Skeletal muscle satellite cell (primary cell): ENCODE results near the gene MED25.

Experiments
- H3K27me3 ChIP-seq: 2 replicates; pipeline ENCODE4 v1.7.0; 2013; ENCODE audit warnings: low read length; ENCODE audit not compliant: control insufficient read depth, insufficient read depth
- H3K36me3 ChIP-seq: 2 replicates; pipeline ENCODE4 v1.7.0; 2013; ENCODE audit warnings: mild to moderate bottlenecking, control low read depth, low read length; ENCODE audit not compliant: insufficient read depth
- H3K4me1 ChIP-seq: 2 replicates; pipeline ENCODE4 v1.7.0; 2013; ENCODE audit warnings: low read length; ENCODE audit not compliant: control insufficient read depth, insufficient read depth
- H3K4me2 ChIP-seq: 2 replicates; pipeline ENCODE4 v1.7.0; 2013; ENCODE audit warnings: mild to moderate bottlenecking, low read length
- H3K4me3 ChIP-seq: 2 replicates; pipeline ENCODE4 v1.7.0; 2013; ENCODE audit warnings: low read length
- H3K9ac ChIP-seq: 2 replicates; pipeline ENCODE4 v1.7.0; 2013; ENCODE audit warnings: mild to moderate bottlenecking, low read depth, low read length, moderate library complexity
- H3K9me3 ChIP-seq: replicated peaks from 2 replicates; pipeline ENCODE4 v1.7.0; 2013; ENCODE audit warnings: mild to moderate bottlenecking, control low read depth, low read length

The MED25 gene

DNA sequence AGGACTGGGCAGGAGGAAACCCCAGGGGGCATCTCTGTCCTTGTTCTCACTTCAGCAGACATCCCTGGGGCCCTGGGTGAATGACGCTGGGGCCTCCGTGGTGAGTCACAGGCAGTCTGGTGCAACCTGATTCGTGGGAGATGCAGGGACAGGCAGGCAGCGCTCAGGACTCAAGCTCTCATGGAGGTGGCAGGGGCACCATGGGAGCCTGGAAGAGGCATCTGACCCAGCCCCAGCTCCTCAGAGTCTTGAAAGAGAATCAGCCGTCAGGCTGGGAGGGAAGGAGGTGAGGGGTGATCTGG lies 18.9 kb downstream of the MED25 start:
- H3K36me3 ChIP-seq, result peaks cover 79% of the 10 kb centered on the region
- no peak overlapping the region for H3K4me3 ChIP-seq
- no peak overlapping the region for H3K4me2 ChIP-seq
- no peaks in the 10 kb centered on the region for H3K27me3 ChIP-seq
- no peaks in the 10 kb centered on the region for H3K9me3 ChIP-seq
- no peak overlapping the region for H3K9ac ChIP-seq
- peaks cover 9% of the 10 kb centered on the region for H3K4me1 ChIP-seq

DNA sequence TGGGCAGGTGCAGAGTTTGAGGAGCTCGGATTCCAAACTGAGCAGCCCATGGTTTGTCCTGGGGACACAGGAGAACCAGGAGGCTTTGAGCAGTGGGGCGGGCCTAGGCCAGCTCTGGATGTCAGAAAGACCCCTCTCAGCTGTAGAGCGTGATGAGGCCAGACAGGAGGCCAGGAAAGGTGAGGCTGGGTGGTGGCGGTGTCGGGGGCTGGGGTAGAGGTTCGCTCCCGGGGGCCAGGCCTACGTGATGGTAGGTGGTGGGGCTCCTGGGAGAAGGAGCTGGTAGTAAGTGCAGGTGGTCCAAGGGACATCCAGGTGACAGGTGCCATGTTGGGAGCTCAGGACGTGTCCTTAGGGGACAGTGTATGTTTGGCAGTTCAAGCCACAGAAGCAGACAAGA lies 19.3 kb downstream of the MED25 start:
- H3K36me3 ChIP-seq, result peaks cover 74% of the 10 kb centered on the region
- H3K4me2 ChIP-seq, result no peak overlapping the region
- H3K4me1 ChIP-seq, result peaks cover 4% of the 10 kb centered on the region
- H3K9me3 ChIP-seq, result no peaks in the 10 kb centered on the region
- H3K27me3 ChIP-seq, result no peaks in the 10 kb centered on the region
- no peak overlapping the region for H3K9ac ChIP-seq
- no peak overlapping the region for H3K4me3 ChIP-seq

DNA sequence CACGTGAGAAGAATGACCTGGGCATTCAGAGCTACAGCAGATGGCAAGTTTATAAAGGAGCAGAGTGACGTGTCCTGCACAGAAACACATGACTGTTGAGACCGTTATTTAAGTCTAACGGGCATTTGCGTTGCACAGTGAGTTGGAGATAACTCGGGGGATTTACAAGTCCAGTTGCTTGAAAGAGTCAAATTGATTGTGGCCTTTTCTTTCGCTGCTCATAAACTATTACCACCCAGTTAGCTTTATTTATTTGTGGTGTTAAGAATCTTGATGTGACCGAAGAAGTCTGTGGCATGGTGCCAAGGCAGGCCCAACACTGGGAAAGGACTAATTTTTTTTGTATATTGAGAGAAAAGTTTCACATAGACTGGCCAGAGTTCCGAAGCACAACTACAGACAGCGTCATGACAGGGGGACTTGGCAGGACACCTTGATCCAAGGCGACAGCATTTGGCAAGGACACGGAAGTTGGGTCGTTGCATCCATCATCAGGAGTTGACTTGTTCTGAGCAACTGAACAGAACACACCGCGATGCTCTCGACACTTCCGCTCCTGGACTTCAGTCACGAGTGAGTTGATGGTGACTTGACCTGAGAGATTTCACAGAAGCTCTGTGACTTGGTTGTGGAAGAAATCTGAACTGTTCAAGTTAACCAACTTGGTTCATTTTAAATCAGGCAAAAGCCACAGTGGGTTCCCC lies 20.9 kb downstream of the MED25 start:
- no peak overlapping the region for H3K4me2 ChIP-seq
- no peak overlapping the region for H3K4me3 ChIP-seq
- no peaks in the 10 kb centered on the region for H3K27me3 ChIP-seq
- peaks cover 63% of the 10 kb centered on the region for H3K36me3 ChIP-seq
- H3K4me1 ChIP-seq, result no peaks in the 10 kb centered on the region
- no peaks in the 10 kb centered on the region for H3K9me3 ChIP-seq
- no peak overlapping the region for H3K9ac ChIP-seq

DNA sequence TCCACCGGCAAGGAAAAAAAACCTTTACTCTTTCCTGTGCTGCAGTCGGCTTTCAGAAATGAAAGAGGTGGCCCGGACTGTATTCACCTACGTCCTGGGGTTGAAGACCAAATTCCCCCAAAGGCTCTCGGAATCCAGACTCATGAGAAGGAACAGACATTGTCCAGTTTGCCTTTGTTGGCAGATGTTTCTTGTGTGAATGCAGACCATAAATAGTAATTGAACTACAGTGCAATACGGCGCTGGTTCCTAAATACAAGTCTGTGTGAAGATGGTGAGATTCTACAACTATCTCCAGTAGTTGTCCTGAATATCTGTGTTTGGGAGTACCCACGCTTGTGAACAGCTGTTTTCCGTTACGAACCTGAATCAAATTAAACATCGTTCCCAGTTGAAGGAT lies 21.6 kb downstream of the MED25 start:
- Histone ChIP-seq H3K4me2 (no peak overlapping the region), H3K4me3 (no peak overlapping the region), H3K36me3 (peaks cover 56% of the 10 kb centered on the region), H3K27me3 (no peaks in the 10 kb centered on the region), H3K4me1 (no peaks in the 10 kb centered on the region), H3K9ac (no peak overlapping the region), H3K9me3 (no peaks in the 10 kb centered on the region)

DNA sequence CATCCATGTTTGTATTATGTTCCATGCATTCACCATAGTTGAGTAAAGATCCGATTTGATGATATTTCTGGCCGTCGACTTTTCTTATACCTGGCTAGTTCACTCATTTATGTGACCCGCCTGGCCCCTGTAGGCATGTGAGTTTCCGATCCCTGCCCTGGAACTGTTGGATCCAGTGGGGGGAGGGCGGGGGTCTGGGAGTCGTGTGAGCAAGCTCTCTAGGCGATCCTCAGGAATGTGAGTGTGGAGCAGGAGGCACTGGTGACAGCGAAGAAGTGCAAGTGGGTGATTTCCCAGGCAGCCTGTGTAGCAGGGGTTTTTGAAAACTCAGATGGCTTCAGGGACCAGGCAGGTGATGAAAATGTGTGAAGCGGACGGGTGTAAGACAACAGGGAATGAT lies 22.2 kb downstream of the MED25 start:
- H3K4me3 ChIP-seq, result no peak overlapping the region
- H3K36me3 ChIP-seq, result peaks cover 50% of the 10 kb centered on the region
- no peak overlapping the region for H3K9ac ChIP-seq
- no peaks in the 10 kb centered on the region for H3K27me3 ChIP-seq
- H3K4me1 ChIP-seq, result no peaks in the 10 kb centered on the region
- H3K9me3 ChIP-seq, result no peaks in the 10 kb centered on the region
- no peak overlapping the region for H3K4me2 ChIP-seq

DNA sequence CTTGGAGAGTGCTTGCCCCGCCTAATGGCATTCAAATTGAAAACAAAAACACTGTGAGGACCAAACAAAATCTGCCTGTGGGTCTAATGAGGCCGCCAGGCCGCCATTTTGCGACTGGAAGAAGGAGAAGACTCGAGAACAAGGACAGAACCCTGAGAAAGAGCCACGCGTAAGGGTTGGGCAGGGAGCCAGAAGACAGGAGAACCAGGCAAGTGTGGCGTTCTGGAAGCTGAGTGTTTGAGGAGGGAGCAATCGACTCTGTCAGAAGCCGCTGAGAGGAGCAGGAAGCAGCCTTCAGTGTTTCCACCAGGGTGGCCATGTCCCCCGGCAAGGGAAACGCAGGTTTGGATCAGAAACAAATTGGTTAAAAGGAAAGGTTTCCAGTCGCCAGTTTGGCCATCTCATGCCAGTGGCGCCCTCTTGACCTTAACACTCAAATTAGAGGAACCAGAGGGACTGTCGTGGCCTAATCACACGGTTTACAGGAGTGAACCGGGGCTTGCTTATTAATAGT lies 22.7 kb downstream of the MED25 start:
- Histone ChIP-seq H3K9ac (no peak overlapping the region), H3K4me3 (no peak overlapping the region), H3K36me3 (peaks cover 50% of the 10 kb centered on the region), H3K4me2 (no peak overlapping the region), H3K27me3 (no peaks in the 10 kb centered on the region), H3K4me1 (no peaks in the 10 kb centered on the region), H3K9me3 (no peaks in the 10 kb centered on the region)

DNA sequence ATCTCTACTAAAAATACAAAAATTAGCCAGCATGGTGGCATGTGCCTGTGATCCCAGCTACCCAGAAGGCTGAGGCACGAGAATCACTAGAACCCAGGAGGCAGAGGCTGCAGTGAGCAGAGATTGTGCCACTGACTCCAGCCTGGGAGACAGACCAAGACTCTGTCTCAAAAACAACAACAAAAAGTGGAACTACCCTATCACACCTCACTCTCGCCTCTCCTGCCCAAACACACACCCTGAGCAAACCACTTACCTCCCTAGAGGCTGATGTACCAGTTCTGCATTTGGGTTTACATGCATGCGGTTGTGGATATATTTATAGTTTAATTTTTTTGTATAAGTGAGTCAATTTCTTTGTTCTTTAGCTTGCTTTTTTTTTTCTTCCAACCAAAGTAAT lies 25.2 kb downstream of the MED25 start:
- H3K4me1 ChIP-seq, result peaks cover 5% of the 10 kb centered on the region
- no peaks in the 10 kb centered on the region for H3K9me3 ChIP-seq
- peaks cover 27% of the 10 kb centered on the region for H3K36me3 ChIP-seq
- no peaks in the 10 kb centered on the region for H3K27me3 ChIP-seq
- no peak overlapping the region for H3K9ac ChIP-seq
- H3K4me2 ChIP-seq, result no peak overlapping the region
- no peak overlapping the region for H3K4me3 ChIP-seq

DNA sequence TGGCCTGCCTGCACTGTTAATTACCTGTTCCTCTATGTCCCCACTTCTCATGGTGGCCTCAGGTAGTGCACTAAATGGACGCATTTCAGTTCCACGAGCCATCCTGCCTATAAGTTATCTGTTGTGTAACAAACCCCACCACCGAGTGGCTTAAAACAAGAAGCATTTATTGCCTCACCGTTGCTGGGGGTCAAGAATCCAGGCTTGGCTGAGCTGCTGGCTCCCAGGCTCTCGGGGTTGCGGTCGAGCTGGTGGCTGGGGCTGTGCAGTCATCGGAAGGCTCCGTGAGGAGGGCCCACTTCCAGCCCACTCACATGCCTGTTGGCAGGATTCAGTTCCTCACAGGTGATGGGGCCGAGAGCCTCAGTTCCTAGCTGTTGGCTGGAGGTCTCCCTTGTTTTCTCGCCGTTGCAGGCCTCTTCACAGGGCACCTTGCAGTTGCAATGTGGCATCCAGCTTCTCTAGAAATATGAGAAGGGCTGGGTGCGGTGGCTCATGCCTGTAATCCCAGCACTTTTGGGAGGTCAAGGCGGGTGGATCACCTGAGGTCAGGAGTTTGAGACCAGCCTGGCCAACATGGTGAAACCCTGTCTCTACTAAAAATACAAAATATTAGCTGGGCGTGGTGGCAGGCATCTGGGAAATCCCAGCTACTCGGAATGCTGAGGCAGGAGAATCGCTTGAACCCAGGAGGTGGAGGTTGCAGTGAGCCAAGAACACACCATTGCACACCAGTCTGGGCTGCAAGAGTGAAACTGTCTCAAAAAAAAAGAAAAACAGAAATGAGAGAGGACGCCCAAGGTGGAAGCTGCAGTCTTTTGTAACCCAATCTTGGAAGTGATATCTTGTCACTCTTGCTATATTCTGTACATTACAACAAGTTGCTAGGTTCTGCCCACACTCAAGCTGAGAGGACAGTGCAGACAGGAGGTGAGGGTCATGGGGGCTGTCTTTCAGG lies 26.3 kb downstream of the MED25 start:
- Histone ChIP-seq H3K4me1 (peaks cover 11% of the 10 kb centered on the region), H3K9me3 (no peaks in the 10 kb centered on the region), H3K36me3 (peaks cover 16% of the 10 kb centered on the region), H3K4me2 (no peak overlapping the region), H3K9ac (no peak overlapping the region), H3K4me3 (no peak overlapping the region), H3K27me3 (no peaks in the 10 kb centered on the region)

DNA sequence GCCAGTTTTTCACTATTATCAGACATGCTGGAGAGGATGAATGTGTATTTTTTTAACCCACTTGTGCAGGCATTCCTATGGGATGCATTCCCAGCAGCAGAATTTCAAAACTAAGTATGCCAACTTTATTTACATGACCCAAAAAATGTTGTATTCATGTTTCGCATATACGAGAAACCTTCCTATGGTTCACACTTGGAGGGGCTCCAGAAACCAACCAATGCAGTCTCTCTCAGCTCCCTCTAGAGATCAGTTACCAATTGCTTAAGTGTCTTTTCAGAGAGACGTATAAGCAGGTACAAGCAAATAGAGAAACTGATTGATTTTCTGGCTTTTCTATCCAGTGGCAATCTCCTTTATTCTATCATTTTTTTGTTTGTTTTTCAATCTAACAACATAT lies 27.3 kb downstream of the MED25 start:
- H3K9me3 ChIP-seq, result no peaks in the 10 kb centered on the region
- peaks cover 16% of the 10 kb centered on the region for H3K4me1 ChIP-seq
- no peak overlapping the region for H3K4me2 ChIP-seq
- peaks cover 12% of the 10 kb centered on the region for H3K36me3 ChIP-seq
- H3K9ac ChIP-seq, result no peak overlapping the region
- H3K27me3 ChIP-seq, result no peaks in the 10 kb centered on the region
- no peak overlapping the region for H3K4me3 ChIP-seq

DNA sequence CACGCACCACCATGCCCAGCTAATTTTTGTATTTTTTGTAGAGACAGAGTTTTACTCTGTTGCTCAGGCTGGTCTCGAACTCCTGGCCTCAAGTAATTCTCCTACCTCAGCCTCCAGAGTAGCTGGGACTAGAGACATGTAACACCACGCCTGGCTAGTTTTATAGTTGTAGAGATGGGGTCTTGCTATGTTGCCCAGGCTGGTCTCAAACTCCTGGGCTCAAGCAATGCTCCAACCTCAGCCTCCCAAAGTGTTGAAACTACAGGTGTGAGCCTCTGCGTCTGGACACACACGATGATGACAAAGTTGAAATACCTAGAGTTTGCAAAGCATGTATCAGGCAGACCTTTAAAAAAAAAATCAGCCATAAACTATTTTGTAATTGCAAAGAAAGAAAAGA lies 28.3 kb downstream of the MED25 start:
- no peak overlapping the region for H3K9ac ChIP-seq
- no peaks in the 10 kb centered on the region for H3K27me3 ChIP-seq
- no peaks in the 10 kb centered on the region for H3K9me3 ChIP-seq
- H3K4me3 ChIP-seq, result no peak overlapping the region
- H3K36me3 ChIP-seq, result peaks cover 4% of the 10 kb centered on the region
- H3K4me1 ChIP-seq, result peaks cover 16% of the 10 kb centered on the region
- H3K4me2 ChIP-seq, result no peak overlapping the region

DNA sequence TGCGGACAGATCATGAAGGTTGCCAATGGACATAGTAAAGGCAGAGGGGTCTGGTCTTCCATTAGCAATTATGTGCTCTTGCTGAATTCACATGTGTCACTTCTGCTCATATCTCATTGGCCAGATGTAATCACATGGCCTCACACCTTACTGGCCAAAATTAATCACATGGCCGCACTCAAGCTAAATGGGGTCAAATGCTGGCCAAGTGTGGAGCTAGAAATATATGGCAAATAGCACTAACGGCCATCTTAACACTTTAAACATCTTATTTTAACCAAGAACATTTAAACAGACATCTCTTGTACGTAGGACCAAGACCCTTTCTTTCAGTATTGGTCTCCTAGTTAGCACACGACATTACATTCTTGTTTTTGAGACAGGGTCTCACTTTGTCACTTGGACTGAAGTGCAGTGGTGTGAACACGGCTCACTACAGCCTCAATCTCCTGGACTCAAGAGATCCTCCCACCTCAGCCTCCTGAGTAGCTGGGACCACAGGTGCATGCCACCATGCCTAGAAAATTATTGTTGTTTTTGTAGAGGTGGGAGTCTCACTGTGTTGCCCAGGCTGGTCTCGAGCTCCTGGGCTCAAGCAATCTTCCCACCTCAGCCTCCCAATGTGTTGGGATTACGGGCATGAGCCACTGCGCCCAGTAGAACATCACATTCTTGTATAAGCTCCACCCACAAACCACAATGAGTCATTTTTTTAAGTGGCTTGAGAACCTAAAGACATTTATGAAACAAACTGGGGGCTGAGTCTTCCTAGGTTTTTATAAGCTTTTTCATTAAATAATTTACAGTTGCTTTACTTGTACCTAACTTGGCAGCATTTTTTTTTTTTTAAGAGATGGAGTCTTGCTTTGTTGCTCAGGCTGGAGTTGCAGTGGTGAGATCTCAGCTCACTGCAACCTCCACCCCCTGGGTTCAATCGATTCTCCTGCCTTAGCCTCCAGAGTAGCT lies 29.9 kb downstream of the MED25 start:
- no peak overlapping the region for H3K4me3 ChIP-seq
- H3K36me3 ChIP-seq, result peaks cover 4% of the 10 kb centered on the region
- no peaks in the 10 kb centered on the region for H3K27me3 ChIP-seq
- H3K4me1 ChIP-seq, result peaks cover 27% of the 10 kb centered on the region
- peak overlapping the region; percentile 42 for H3K4me2 ChIP-seq
- no peaks in the 10 kb centered on the region for H3K9me3 ChIP-seq
- no peak overlapping the region for H3K9ac ChIP-seq
